SU-DHL-6 (cell line): ENCODE results near the gene PLAGL2.

Experiments
- CTCF ChIP-seq: fragments of 200-600 bp; sonication (generic); IDR thresholded peaks from one replicate; pipeline ENCODE4 v1.5.1; 2017; ENCODE audit warnings: antibody characterized with exemption, mild to moderate bottlenecking, low read length, moderate library complexity; ENCODE audit not compliant: insufficient read depth, poor library complexity, severe bottlenecking
- EZH2phosphoT487 ChIP-seq: fragments of 200-600 bp; sonication (generic), shearing (Covaris generic); conservative IDR thresholded peaks from 2 replicates; pipeline ENCODE4 v1.6.1; 2018; ENCODE audit warnings: mild to moderate bottlenecking, antibody characterized with exemption, low read length, moderate library complexity, mixed read lengths

- TF ChIP-seq CTCF (no peak), EZH2phosphoT487 (no peak)
Measured at GRCh38 chr20:32248043-32248442, 40.5 kb upstream of the PLAGL2 start.
